Mucosa of descending colon (tissue), 3 donors: ENCODE measurements around the gene MRC2. TPM values are rescaled to one million over a fixed set of nuclear protein-coding genes. Genes with fewer than 3 reads are reported as not detected.
A peak's percentile ranks its signal among the peaks of the same experiment; 100 is the strongest.

ENCODE experiments used
- ATAC-seq: fragments of 200-7000 bp; cut with Tn5 transposase; one replicate; pipeline ENCODE4 v1.9.1; 2020; ENCODE audit warnings: mild to moderate bottlenecking, moderate library complexity
- DNase-seq, 3 donors: peaks; one replicate each; pipeline ENCODE4 v3.0.0-alpha.2; 2020
- H3K36me3 ChIP-seq: fragments of 200-600 bp; one replicate; pipeline ENCODE4 v1.8.0; 2021; ENCODE audit warnings: low read depth, mild to moderate bottlenecking
- H3K4me1 ChIP-seq: fragments of 200-600 bp; one replicate; pipeline ENCODE4 v1.8.0; 2021; ENCODE audit warnings: low read depth, mild to moderate bottlenecking
- H3K4me3 ChIP-seq: fragments of 200-600 bp; one replicate; pipeline ENCODE4 v1.8.0; 2021; ENCODE audit warnings: mild to moderate bottlenecking
- H3K9me3 ChIP-seq: fragments of 200-600 bp; one replicate; pipeline ENCODE4 v1.8.0; 2021; ENCODE audit warnings: mild to moderate bottlenecking
- intact Hi-C, 2 donors: fragments of 100-400 bp; cut with DNase I in 1 of 2; cut with micrococcal nuclease in 1 of 2; formaldehyde crosslinking; loops; one replicate each; pipeline versions ENCODE4 v1.11.0 to v1.11.1; 2022; cut with DNase I, micrococcal nuclease
- total RNA-seq, 3 donors: library from RNA; stranded (reverse); fragmentation: NEBNext Ultra II Directional in 2 of 3; extraction: Animal tissue kit (Norgen Biotek cat#: 25700) in 2 of 3; gene quantifications; one replicate each; pipeline versions ENCODE4 v1.2.1 to v1.2.4, GENCODE V29; 2021 to 2023
- TF ChIP-seq, protein P1 (sequence below): fragments of 200-600 bp; IDR thresholded peaks from one replicate; pipeline ENCODE4 v1.8.0; 2022; ENCODE audit warnings: antibody characterized with exemption, mild to moderate bottlenecking
- donor health status: DM: no; HTN: no; CAD: no; lungs with moderate emphysema.
- donor health status: DM: no; HTN: no; CAD: no.
- donor health status: DM: no; HTN: yes; CAD: no.

The MRC2 gene
- total RNA-seq, 3 donors from 2014 or later: 5.1 to 20.3 (median 10.8) TPM

DNA sequence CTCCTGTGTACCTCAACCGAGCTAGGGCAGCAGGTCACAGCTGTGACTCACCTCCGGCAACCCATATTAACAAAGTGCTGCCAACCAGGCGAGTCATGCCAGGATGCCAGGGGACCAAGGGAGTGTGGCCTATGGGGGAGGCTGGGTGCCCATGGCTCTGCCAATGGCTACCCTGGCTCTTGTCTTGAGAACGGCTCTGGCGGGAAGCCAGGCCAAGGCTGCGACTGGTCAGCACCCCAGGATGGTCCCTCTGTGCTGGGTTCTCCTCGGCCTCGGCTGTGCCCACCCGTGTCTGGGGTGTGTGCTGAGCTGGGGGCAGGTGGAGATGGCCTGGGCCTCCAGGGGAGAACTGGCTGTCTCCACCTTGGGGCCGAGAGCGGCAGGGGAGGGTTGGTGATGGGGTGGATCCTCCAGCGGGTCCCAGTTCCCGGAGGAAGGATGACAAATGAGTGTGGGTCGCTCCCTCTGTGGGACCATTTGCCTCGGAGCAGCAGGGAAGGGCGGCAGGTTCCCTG is 75.8 kb downstream of the MRC2 start:
- no peak overlapping the region for H3K4me3 ChIP-seq
- peak; percentile 46 for ATAC-seq
- intact Hi-C loops: loop anchor here in 1 of 2 donors (5.0 kb wide), 1 partner anchor 264 kb away; the partner anchor contains the start of gene TANC2

DNA sequence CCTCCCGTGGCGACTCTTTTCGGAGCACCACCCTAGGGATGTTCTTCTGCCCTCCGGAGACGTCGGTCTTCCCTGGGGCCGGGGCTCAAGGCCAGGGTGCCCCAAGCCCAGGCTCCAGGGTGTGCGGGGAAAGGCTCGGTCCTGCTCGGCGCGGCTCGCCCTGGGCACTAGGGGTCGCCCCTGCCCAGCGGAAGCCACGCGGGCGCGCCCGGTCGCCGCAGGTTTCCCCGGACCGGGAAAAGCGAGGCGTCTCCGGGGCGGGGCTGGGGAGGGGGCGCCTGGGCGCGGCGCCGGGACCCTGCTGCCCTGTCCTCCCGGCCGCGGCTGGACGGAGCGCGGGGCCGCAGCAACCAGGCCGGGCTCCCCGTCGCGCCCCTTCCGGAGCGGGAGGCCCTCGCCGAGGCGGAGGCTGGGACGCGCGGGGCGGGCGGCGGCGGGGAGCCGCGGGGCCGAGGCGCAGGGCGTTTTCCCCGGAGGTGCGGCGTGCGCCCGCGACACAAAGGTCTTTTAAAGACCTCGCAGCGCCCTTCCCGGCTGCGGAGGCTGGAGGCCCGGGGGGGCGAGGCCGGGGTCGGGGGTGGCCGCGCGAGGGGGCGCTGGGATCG is 76.4 kb downstream of the MRC2 start:
- TF ChIP-seq, protein P1, sequence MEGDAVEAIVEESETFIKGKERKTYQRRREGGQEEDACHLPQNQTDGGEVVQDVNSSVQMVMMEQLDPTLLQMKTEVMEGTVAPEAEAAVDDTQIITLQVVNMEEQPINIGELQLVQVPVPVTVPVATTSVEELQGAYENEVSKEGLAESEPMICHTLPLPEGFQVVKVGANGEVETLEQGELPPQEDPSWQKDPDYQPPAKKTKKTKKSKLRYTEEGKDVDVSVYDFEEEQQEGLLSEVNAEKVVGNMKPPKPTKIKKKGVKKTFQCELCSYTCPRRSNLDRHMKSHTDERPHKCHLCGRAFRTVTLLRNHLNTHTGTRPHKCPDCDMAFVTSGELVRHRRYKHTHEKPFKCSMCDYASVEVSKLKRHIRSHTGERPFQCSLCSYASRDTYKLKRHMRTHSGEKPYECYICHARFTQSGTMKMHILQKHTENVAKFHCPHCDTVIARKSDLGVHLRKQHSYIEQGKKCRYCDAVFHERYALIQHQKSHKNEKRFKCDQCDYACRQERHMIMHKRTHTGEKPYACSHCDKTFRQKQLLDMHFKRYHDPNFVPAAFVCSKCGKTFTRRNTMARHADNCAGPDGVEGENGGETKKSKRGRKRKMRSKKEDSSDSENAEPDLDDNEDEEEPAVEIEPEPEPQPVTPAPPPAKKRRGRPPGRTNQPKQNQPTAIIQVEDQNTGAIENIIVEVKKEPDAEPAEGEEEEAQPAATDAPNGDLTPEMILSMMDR: peak; percentile 74

More for the DNA sequence above, 75.8 kb downstream of the MRC2 start:
- H3K9me3 ChIP-seq: no peaks in the 10 kb centered on the region
- TF ChIP-seq, protein P1: no peak
- no peaks in the 10 kb centered on the region for H3K36me3 ChIP-seq
- H3K4me1 ChIP-seq: no peaks in the 10 kb centered on the region
- no peak for DNase-seq

DNA sequence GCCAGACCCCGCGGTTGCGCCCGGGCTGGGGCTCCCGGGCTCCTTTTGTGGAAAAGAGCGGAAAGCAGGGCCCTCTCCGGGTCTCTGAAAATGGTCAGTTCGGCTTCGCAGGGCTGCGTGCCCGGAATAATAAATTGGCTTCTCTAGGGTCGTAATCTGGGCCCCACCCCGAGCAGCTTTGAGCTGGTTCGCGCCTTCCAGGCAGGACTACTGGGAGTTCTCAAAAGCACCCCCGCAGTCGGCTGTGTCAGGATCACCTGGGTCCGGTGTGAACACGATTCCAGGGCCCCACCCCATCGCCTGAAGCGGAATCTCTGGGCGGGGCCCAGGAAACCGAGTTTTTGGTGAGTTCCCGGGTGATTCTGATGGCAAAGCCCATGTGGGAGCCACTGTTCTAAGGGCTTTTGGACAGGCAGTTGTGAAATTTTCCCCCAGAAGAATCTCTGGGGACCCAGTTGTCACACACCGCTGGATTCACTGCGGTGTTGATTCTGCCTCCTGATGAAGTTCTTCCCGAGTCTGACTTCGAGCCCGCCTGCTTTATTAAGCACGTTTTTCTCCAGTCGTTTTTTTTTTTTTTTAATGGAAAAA is 77.0 kb downstream of the MRC2 start:
- Histone ChIP-seq H3K4me1 (no peaks in the 10 kb centered on the region), H3K4me3 (no peak overlapping the region), H3K36me3 (no peaks in the 10 kb centered on the region), H3K9me3 (peaks cover 5% of the 10 kb centered on the region)
- peak; percentile 35 for ATAC-seq
- DNase-seq: peak in 2 of 3 donors; percentile 49 to 64
- TF ChIP-seq, protein P1: no peak
- intact Hi-C loops: loop anchor here in 1 of 2 donors (5.0 kb wide), 1 partner anchor 263 kb away; the partner anchor contains the start of gene TANC2

More for the DNA sequence above, 76.4 kb downstream of the MRC2 start:
- Histone ChIP-seq H3K9me3 (peaks cover 4% of the 10 kb centered on the region), H3K36me3 (no peaks in the 10 kb centered on the region), H3K4me1 (no peaks in the 10 kb centered on the region), H3K4me3 (no peak overlapping the region)
- DNase-seq: peak; percentile 74 to 86 (median 76)
- peak; percentile 95 for ATAC-seq
- intact Hi-C loops: loop anchor here in 1 of 2 donors (5.0 kb wide), 1 partner anchor 263 kb away; the partner anchor contains the start of gene TANC2

DNA sequence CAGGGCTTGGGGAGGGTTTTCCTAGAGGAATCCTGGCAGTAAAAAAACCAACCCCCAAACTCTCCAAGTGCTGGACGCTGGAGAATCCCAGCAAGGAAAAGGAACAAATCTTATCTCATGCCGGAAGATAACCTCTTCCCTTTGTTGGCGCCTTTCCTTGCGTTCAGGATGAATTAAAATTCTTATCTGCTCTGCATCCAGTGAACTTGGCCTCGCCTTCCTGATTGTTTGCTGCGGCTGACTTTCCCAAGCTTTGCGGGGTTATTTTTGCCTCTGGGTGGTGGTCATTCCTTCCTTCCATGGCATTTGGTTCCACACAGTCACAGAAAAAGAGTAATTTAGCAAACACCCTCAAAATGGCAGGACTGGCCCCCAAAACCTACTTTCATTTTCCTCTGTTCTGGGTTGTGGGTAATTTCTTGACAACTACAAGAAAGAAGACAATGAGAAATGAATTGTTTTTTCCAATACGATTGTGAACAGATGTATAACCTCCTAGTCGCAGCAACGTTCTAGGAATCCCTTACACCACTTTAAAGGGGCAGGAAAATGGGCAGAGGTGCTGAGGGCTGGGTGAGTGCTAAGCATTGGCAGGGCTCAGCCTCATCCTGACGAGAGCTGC is 77.8 kb downstream of the MRC2 start:
- Histone ChIP-seq H3K9me3 (peaks cover 5% of the 10 kb centered on the region), H3K4me3 (no peak overlapping the region), H3K36me3 (no peaks in the 10 kb centered on the region), H3K4me1 (no peaks in the 10 kb centered on the region)
- DNase-seq: no peak
- no peak for ATAC-seq
- intact Hi-C loops: loop anchor here in 1 of 2 donors (5.0 kb wide), 1 partner anchor 702 kb away; no protein-coding TSS in a partner anchor
- TF ChIP-seq, protein P1: no peak

DNA sequence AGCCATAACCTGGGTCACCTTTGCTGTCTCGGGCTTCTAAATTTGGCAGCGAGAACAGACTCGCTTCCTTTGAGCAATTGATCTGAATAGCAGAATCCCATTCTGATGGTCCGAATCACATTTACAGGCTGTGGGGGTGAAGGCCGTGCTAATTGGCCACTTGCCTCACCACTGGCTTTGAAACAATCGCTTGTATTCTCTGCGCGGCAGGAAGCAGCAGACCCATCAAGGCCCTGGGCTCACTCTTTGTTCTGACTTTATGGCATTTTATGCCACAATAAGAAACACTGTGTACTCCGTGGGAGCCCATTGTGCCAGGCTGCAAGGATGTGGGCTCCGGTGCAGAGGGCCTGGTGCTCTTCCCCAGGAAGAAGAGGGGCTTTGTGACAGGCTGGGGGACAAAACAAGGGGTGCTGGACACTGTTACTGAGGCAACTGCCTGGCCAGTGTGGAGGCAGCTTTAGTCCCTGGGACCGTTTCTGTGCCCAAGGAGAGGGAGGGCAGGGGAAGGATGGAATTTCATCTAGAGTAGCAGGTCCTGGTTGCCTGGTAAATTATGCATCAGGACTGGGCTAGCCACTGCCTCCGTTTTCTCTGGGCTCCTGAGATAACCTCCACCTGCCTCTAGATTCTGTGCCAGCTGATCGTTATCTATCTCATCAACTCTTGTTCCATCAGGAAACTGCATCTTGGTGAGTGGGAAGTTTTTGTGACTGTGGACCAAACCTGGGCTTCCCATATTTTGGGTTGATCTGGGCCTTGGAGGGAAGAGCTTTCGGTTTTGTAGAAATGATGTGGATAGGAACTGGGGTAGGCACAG is 78.5 kb downstream of the MRC2 start:
- ATAC-seq (no peak), DNase-seq (no peak)
- H3K4me1 ChIP-seq: no peaks in the 10 kb centered on the region
- H3K9me3 ChIP-seq: peaks cover 5% of the 10 kb centered on the region
- H3K4me3 ChIP-seq: no peak overlapping the region
- TF ChIP-seq, protein P1: no peak
- H3K36me3 ChIP-seq: no peaks in the 10 kb centered on the region
- intact Hi-C loops: loop anchor here in 1 of 2 donors (5.0 kb wide), 1 partner anchor 701 kb away; no protein-coding TSS in a partner anchor
